SU-DHL-6 (cell line): ENCODE measurements around the gene SYCN.

ENCODE experiments used
- EZH2phosphoT487 ChIP-seq: fragments of 200-600 bp; sonication (generic), shearing (Covaris generic); conservative IDR thresholded peaks from 2 replicates; pipeline ENCODE4 v1.6.1; 2018; ENCODE audit warnings: mild to moderate bottlenecking, antibody characterized with exemption, low read length, moderate library complexity, mixed read lengths
- TF ChIP-seq, protein P1 (sequence below): fragments of 200-600 bp; sonication (generic); IDR thresholded peaks from one replicate; pipeline ENCODE4 v1.5.1; 2017; ENCODE audit warnings: antibody characterized with exemption, mild to moderate bottlenecking, low read length, moderate library complexity; ENCODE audit not compliant: insufficient read depth, poor library complexity, severe bottlenecking

DNA sequence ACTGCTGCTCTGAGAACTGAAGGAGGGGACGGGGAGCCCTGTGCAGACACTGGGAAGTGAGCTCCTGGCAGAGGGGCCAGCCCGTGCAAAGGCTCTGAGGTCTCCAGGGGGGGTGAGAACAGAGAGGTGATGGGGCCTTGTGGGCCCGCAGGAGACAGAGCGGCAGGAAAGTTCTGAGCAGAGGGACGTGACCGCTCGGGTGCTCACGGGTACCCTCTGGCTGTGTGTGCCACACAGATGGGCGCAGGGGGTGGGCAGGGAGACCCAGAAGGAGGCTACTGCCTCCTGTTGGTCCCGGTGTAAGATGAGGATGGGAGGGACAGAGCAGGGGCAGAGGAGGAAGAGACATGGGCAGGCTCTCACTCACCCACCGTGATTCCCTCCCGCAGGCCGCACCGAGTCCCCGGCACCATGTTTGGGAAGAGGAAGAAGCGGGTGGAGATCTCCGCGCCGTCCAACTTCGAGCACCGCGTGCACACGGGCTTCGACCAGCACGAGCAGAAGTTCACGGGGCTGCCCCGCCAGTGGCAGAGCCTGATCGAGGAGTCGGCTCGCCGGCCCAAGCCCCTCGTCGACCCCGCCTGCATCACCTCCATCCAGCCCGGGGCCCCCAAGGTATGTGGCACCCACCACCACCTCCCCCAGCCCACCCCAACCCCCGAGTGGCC lies 34.8 kb downstream of the SYCN start:
- TF ChIP-seq, protein P1, sequence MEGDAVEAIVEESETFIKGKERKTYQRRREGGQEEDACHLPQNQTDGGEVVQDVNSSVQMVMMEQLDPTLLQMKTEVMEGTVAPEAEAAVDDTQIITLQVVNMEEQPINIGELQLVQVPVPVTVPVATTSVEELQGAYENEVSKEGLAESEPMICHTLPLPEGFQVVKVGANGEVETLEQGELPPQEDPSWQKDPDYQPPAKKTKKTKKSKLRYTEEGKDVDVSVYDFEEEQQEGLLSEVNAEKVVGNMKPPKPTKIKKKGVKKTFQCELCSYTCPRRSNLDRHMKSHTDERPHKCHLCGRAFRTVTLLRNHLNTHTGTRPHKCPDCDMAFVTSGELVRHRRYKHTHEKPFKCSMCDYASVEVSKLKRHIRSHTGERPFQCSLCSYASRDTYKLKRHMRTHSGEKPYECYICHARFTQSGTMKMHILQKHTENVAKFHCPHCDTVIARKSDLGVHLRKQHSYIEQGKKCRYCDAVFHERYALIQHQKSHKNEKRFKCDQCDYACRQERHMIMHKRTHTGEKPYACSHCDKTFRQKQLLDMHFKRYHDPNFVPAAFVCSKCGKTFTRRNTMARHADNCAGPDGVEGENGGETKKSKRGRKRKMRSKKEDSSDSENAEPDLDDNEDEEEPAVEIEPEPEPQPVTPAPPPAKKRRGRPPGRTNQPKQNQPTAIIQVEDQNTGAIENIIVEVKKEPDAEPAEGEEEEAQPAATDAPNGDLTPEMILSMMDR, result no peak
- no peak for TF ChIP-seq EZH2phosphoT487
